Endothelial cell (in vitro differentiated cells): ENCODE results near the gene ZNF100. TPM values are rescaled to one million over a fixed set of nuclear protein-coding genes. Genes with fewer than 3 reads are reported as not detected.
"Not testable (repeated sequence)": the region's sequence is repeated elsewhere in the genome, so short reads cannot be mapped to it uniquely, and the experiment has no call there.

ENCODE experiments used
- DNase-seq: peaks from one replicate; pipeline ENCODE4 v3.0.0; 2021; ENCODE audit warnings: low spot score
- H3K27ac Mint-ChIP-seq: one replicate; pipeline ENCODE4 v1.8.0; 2021; ENCODE audit warnings: mixed read lengths, inconsistent platforms; ENCODE audit not compliant: unreplicated experiment
- H3K27me3 Mint-ChIP-seq: one replicate; pipeline ENCODE4 v1.8.0; 2021; ENCODE audit warnings: mild to moderate bottlenecking, moderate library complexity, mixed read lengths, inconsistent platforms; ENCODE audit not compliant: unreplicated experiment
- H3K36me3 Mint-ChIP-seq: one replicate; pipeline ENCODE4 v1.8.0; 2021; ENCODE audit warnings: mild to moderate bottlenecking, low read depth, mixed read lengths, inconsistent platforms; ENCODE audit not compliant: unreplicated experiment
- H3K4me1 Mint-ChIP-seq: one replicate; pipeline ENCODE4 v1.8.0; 2021; ENCODE audit warnings: mild to moderate bottlenecking, mixed read lengths, inconsistent platforms; ENCODE audit not compliant: unreplicated experiment
- H3K4me3 Mint-ChIP-seq: one replicate; pipeline ENCODE4 v1.8.0; 2021; ENCODE audit warnings: mild to moderate bottlenecking, mixed read lengths, inconsistent platforms; ENCODE audit not compliant: unreplicated experiment
- H3K9me3 Mint-ChIP-seq: one replicate; pipeline ENCODE4 v1.8.0; 2021; ENCODE audit warnings: mixed read lengths, inconsistent platforms; ENCODE audit not compliant: unreplicated experiment
- total RNA-seq: library from RNA; stranded (reverse); fragmentation: NEBNext Ultra II Directional; extraction: Animal tissue kit (Norgen Biotek cat#: 25700); gene quantifications from one replicate; pipeline ENCODE4 v1.2.1, GENCODE V29; 2021; ENCODE audit not compliant: unreplicated experiment
- TF ChIP-seq, protein P1 (sequence below): fragments of 200-600 bp; sonication (generic); IDR thresholded peaks from one replicate; pipeline ENCODE4 v1.5.0; 2021; ENCODE audit warnings: antibody characterized with exemption; ENCODE audit not compliant: unreplicated experiment

ZNF100 gene
- total RNA-seq, 1 donor from 2014 or later = 18.2 TPM

DNA sequence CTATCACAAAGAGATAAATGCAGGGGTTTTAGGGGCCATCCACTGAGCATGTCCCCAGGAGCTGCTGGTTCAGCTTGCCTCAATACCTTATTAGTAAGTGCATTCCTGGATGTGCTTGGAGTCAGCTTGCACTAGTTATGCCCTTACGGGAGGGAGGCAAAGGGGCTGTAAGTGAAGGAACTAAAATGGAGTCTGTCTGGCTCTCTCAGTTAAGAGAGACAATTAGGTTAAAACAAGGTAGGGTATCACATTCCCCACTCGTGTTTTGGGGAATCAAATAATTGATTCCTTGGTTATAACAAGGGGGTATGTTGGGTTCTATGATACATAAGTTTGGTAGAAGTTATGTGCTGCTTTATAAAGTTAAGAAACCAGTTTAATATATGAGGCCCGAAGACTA, 78.9 kb downstream of the ZNF100 start:
- DNase-seq = no peak
- Mint-ChIP-seq H3K27me3 (peaks cover 1% of the 10 kb centered on the region), H3K9me3 (no peaks in the 10 kb centered on the region), H3K4me3 (no peak overlapping the region), H3K4me1 (no peaks in the 10 kb centered on the region), H3K27ac (no peak overlapping the region), H3K36me3 (peaks cover 15% of the 10 kb centered on the region)
- TF ChIP-seq, protein P1, sequence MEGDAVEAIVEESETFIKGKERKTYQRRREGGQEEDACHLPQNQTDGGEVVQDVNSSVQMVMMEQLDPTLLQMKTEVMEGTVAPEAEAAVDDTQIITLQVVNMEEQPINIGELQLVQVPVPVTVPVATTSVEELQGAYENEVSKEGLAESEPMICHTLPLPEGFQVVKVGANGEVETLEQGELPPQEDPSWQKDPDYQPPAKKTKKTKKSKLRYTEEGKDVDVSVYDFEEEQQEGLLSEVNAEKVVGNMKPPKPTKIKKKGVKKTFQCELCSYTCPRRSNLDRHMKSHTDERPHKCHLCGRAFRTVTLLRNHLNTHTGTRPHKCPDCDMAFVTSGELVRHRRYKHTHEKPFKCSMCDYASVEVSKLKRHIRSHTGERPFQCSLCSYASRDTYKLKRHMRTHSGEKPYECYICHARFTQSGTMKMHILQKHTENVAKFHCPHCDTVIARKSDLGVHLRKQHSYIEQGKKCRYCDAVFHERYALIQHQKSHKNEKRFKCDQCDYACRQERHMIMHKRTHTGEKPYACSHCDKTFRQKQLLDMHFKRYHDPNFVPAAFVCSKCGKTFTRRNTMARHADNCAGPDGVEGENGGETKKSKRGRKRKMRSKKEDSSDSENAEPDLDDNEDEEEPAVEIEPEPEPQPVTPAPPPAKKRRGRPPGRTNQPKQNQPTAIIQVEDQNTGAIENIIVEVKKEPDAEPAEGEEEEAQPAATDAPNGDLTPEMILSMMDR = no peak

DNA sequence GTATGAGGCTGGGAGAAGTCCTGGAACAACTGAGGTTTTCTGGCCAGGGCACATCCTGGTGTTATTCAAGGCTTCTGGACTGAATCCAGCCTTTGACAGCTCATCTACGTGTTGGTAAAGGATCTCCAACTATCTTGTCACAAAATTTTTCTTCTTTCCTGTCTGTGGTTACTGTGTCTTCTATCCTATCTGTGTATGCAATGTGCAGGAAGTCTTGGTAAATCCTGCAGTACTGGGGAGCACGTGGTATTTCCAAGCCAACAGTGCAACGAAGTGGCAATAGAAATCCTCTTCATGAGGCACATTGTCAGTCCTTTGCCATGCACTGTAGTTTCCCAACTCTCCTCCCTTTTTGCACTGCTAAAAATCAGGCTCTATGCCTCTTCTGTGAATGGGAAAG, 86.7 kb downstream of the ZNF100 start:
- TF ChIP-seq, protein P1 = no peak
- Mint-ChIP-seq H3K27ac (no peak overlapping the region), H3K36me3 (peaks cover 4% of the 10 kb centered on the region), H3K27me3 (no peaks in the 10 kb centered on the region), H3K9me3 (peaks cover 10% of the 10 kb centered on the region), H3K4me1 (no peaks in the 10 kb centered on the region), H3K4me3 (no peak overlapping the region)
- no peak for DNase-seq

DNA sequence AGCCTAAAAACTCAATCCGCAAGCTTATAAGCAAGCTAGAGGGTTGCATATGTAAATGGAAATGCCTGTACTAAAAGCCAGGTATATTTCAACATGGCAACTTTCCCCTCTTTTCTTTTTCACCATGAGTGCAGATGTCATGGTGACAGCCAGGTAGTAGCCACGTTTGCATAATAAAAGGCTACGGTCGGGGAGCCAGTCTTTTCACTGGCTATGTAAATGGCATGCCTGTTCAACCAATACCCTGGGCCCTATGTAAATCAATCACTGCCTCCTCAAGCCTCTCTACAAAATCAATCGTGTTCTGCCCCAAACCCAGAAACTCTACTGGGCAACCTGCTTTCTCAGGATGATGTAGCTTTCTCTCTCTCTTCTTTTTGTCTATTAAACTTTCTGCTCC, 87.4 kb downstream of the ZNF100 start:
- Mint-ChIP-seq H3K4me1 (no peaks in the 10 kb centered on the region), H3K36me3 (peaks cover 4% of the 10 kb centered on the region), H3K4me3 (no peak overlapping the region), H3K9me3 (peaks cover 10% of the 10 kb centered on the region), H3K27me3 (no peaks in the 10 kb centered on the region), H3K27ac (no peak overlapping the region)
- TF ChIP-seq, protein P1 = no peak
- DNase-seq = no peak

- Mint-ChIP-seq H3K4me1 (no peaks in the 10 kb centered on the region), H3K4me3 (no peak overlapping the region), H3K36me3 (peaks cover 4% of the 10 kb centered on the region), H3K9me3 (peaks cover 14% of the 10 kb centered on the region), H3K27me3 (no peaks in the 10 kb centered on the region), H3K27ac (no peak overlapping the region)
- DNase-seq = no peak
- TF ChIP-seq, protein P1 = no peak
Measured at GRCh38 chr19:21677696-21678418, 89.5 kb downstream of the ZNF100 start.

DNA sequence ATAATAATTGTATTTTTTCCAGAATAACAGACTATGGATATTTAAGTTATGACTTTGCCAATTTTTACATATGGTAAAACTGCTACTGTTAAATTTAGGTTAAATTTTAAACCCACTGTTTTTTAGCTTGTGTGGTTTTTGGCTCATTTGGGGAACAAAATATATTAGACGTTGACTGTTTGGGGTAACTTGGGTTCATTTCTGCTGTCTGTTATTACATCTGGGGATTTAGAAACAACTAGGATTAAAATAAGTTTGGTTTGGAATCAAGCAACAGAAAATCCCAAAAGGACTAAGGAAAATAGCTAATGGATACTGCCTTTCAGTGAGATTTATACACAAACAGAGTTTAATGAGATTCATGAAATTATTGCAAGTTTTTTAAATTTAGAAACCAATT, 92.9 kb downstream of the ZNF100 start:
- Mint-ChIP-seq H3K36me3 (no peaks in the 10 kb centered on the region), H3K27ac (no peak overlapping the region), H3K4me3 (no peak overlapping the region), H3K9me3 (peaks cover 9% of the 10 kb centered on the region), H3K4me1 (no peaks in the 10 kb centered on the region), H3K27me3 (no peaks in the 10 kb centered on the region)
- TF ChIP-seq, protein P1 = no peak
- no peak for DNase-seq

DNA sequence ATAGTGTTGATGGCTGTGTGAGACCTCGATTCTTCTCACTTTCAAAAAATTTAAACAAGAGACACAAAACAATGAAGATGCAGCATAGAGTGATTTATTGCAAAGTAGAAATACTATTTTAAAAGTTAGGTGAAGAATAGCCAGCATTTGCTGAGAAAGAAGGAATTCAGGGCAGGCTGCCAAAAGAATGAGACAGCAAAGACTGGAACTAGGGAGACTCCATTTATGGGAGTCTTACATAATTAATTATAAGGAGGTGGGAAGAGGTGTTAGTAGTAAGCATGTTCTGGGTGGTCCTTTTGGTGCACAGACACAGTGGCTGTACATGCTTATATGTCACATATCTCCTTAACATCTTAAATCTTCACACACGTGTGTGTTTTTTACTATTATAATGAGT, 93.9 kb downstream of the ZNF100 start:
- H3K4me1 Mint-ChIP-seq, DNase-seq, H3K27me3 Mint-ChIP-seq, H3K9me3 Mint-ChIP-seq, H3K27ac Mint-ChIP-seq, H3K4me3 Mint-ChIP-seq, H3K36me3 Mint-ChIP-seq: not testable (repeated sequence)
